Breast epithelium (tissue), 3 donors: ENCODE results near the gene OVAAL.

ENCODE experiments used
- CTCF ChIP-seq, 3 donors: fragments of 450-650 bp; IDR thresholded peaks; one replicate each; pipeline ENCODE4 v1.5.1; 2016 to 2017; ENCODE audit warnings: antibody characterized with exemption in 3 of 3, mild to moderate bottlenecking in 3 of 3, moderate library complexity in 3 of 3
- POLR2A ChIP-seq: fragments of 450-650 bp; IDR thresholded peaks from one replicate; pipeline ENCODE4 v1.6.1; 2016; ENCODE audit warnings: antibody characterized with exemption, mild to moderate bottlenecking, moderate library complexity

- TF ChIP-seq CTCF (IDR thresholded peaks at IDR 0.05) (no peak), POLR2A (no peak)
Observed at GRCh38 chr1:180510882-180511281, 47.9 kb upstream of the OVAAL start.
